Nephron (organoid): ENCODE data around the gene PPARG.

Source experiments
- H3K27ac Mint-ChIP-seq, 3 experiments: 2 replicates each; pipeline ENCODE4 v1.8.0; 2020; ENCODE audit warnings: mixed read lengths in 3 of 3, mild to moderate bottlenecking in 2 of 3, moderate library complexity in 1 of 3
- H3K27me3 Mint-ChIP-seq: 2 replicates; pipeline ENCODE4 v1.8.0; 2021; ENCODE audit warnings: low read depth, mild to moderate bottlenecking, moderate library complexity, mixed read lengths
- H3K36me3 Mint-ChIP-seq: 2 replicates; pipeline ENCODE4 v1.8.0; 2020; ENCODE audit warnings: low read depth, mixed read lengths
- H3K4me1 Mint-ChIP-seq: 2 replicates; pipeline ENCODE4 v1.8.0; 2020; ENCODE audit warnings: mixed read lengths
- H3K4me3 Mint-ChIP-seq, 3 experiments: 2 replicates each; pipeline ENCODE4 v1.8.0; 2020; ENCODE audit warnings: mild to moderate bottlenecking in 3 of 3, mixed read lengths in 3 of 3, moderate library complexity in 2 of 3
- H3K9me3 Mint-ChIP-seq: 2 replicates; pipeline ENCODE4 v1.8.0; 2020; ENCODE audit warnings: mixed read lengths
- CTCF ChIP-seq, 3 experiments: fragments of 200-600 bp; sonication (generic); IDR thresholded peaks; one replicate each; pipeline ENCODE4 v1.5.0; 2021; ENCODE audit warnings: antibody characterized with exemption in 3 of 3; ENCODE audit not compliant: unreplicated experiment in 3 of 3

PPARG gene

GRCh38 chr3:12288182-12289129 is at the start of gene PPARG:
Gene PPARG (plus strand): TSS chr3:12289070. CDS start chr3:12379712, 90,642 bp downstream.
- TF ChIP-seq CTCF (IDR thresholded peaks at IDR 0.05; ENCODE audit: unreplicated experiment in 3 of 3), result no peak
- H3K4me1 Mint-ChIP-seq, result peaks cover 17% of the 10 kb centered on the region

GRCh38 chr3:12239301-12239700 is 49.6 kb upstream of the PPARG start:
- Mint-ChIP-seq H3K4me1 (no peaks in the 10 kb centered on the region), H3K36me3 (no peaks in the 10 kb centered on the region), H3K4me3 (no peak overlapping the region), H3K27me3 (peaks cover under 1% of the 10 kb centered on the region), H3K27ac (no peak overlapping the region), H3K9me3 (no peaks in the 10 kb centered on the region)
- TF ChIP-seq CTCF (IDR thresholded peaks at IDR 0.05; ENCODE audit: unreplicated experiment in 3 of 3), result no peak

More at GRCh38 chr3:12288182-12289129, at the start of gene PPARG:
- Mint-ChIP-seq H3K27ac (peak within 1 kb of the TSS; percentile 75 to 82 (median 80)), H3K4me3 (peak within 1 kb of the TSS; percentile 83 to 90 (median 90)), H3K27me3 (peaks cover 77% of the 10 kb centered on the region), H3K9me3 (no peaks in the 10 kb centered on the region), H3K36me3 (no peaks in the 10 kb centered on the region)

- no peak for TF ChIP-seq CTCF (IDR thresholded peaks at IDR 0.05; ENCODE audit: unreplicated experiment in 3 of 3)
- H3K36me3 Mint-ChIP-seq, result no peaks in the 10 kb centered on the region
- H3K4me1 Mint-ChIP-seq, result no peaks in the 10 kb centered on the region
- no peak overlapping the region for H3K27ac Mint-ChIP-seq
- peaks cover 12% of the 10 kb centered on the region for H3K9me3 Mint-ChIP-seq
- no peak overlapping the region for H3K4me3 Mint-ChIP-seq
- H3K27me3 Mint-ChIP-seq, result no peaks in the 10 kb centered on the region
These were observed 46.1 kb upstream of the PPARG start for GRCh38 chr3:12242772-12243171.

- no peak overlapping the region for H3K27ac Mint-ChIP-seq
- TF ChIP-seq CTCF (IDR thresholded peaks at IDR 0.05; ENCODE audit: unreplicated experiment in 3 of 3), result no peak
- H3K9me3 Mint-ChIP-seq, result peaks cover 27% of the 10 kb centered on the region
- H3K36me3 Mint-ChIP-seq, result peaks cover 3% of the 10 kb centered on the region
- peaks cover 4% of the 10 kb centered on the region for H3K27me3 Mint-ChIP-seq
- no peaks in the 10 kb centered on the region for H3K4me1 Mint-ChIP-seq
- H3K4me3 Mint-ChIP-seq, result no peak overlapping the region
These were observed 42.2 kb upstream of the PPARG start for GRCh38 chr3:12246497-12247163.

- Mint-ChIP-seq H3K9me3 (peaks cover 27% of the 10 kb centered on the region), H3K4me1 (no peaks in the 10 kb centered on the region), H3K36me3 (peaks cover 3% of the 10 kb centered on the region), H3K27ac (no peak overlapping the region), H3K27me3 (peaks cover 4% of the 10 kb centered on the region), H3K4me3 (no peak overlapping the region)
- TF ChIP-seq CTCF (IDR thresholded peaks at IDR 0.05; ENCODE audit: unreplicated experiment in 3 of 3), result no peak
These were observed 41.5 kb upstream of the PPARG start for GRCh38 chr3:12247411-12247810.
